Breast epithelium (tissue), 4 donors: ENCODE results near the gene PRKG1. TPM values are rescaled to one million over a fixed set of nuclear protein-coding genes. Genes with fewer than 3 reads are reported as not detected.
"Not testable (repeated sequence)": the region's sequence is repeated elsewhere in the genome, so short reads cannot be mapped to it uniquely, and the experiment has no call there.

Source experiments
- DNase-seq, 2 donors: peaks; one replicate each; pipeline ENCODE4 v3.0.0-alpha.2; 2019; ENCODE audit warnings: low spot score in 2 of 2
- H3K27ac ChIP-seq, 2 donors: fragments of 200-600 bp; sonication (generic) in 1 of 2; one replicate each; pipeline ENCODE4 v1.5.1; 2016 to 2019; ENCODE audit warnings: mild to moderate bottlenecking in 1 of 2
- H3K27me3 ChIP-seq, 2 donors: fragments of 200-600 bp; sonication (generic) in 1 of 2; one replicate each; pipeline versions ENCODE4 v1.5.1 to v1.6.0; 2017 to 2019; ENCODE audit warnings: control low read depth in 1 of 2, mild to moderate bottlenecking in 1 of 2
- H3K36me3 ChIP-seq: fragments of 200-600 bp; one replicate; pipeline ENCODE4 v1.5.1; 2019
- H3K4me1 ChIP-seq, 2 donors: fragments of 200-600 bp; sonication (generic); one replicate each; pipeline ENCODE4 v1.5.1; 2016 to 2019; ENCODE audit warnings: control low read depth in 1 of 2
- H3K4me3 ChIP-seq, 3 donors: fragments of 200-600 bp; sonication (generic); 1 replicate in 2 of 3; 2 replicates in 1 of 3; pipeline ENCODE4 v1.5.1; 2016 to 2019; ENCODE audit warnings: mild to moderate bottlenecking in 3 of 3, moderate library complexity in 2 of 3
- H3K9me3 ChIP-seq, 2 donors: fragments of 200-600 bp; sonication (generic) in 1 of 2; one replicate each; pipeline ENCODE4 v1.5.1; 2016 to 2019; ENCODE audit warnings: control low read depth in 1 of 2
- CTCF ChIP-seq, 3 donors: fragments of 450-650 bp; IDR thresholded peaks; one replicate each; pipeline ENCODE4 v1.5.1; 2016 to 2017; ENCODE audit warnings: antibody characterized with exemption in 3 of 3, mild to moderate bottlenecking in 3 of 3, moderate library complexity in 3 of 3
- POLR2A ChIP-seq: fragments of 450-650 bp; IDR thresholded peaks from one replicate; pipeline ENCODE4 v1.6.1; 2016; ENCODE audit warnings: antibody characterized with exemption, mild to moderate bottlenecking, moderate library complexity
- POLR2AphosphoS5 ChIP-seq, 3 donors: sonication (generic); formaldehyde crosslinking; IDR thresholded peaks; one replicate each; pipeline ENCODE4 v1.6.1; 2017; ENCODE audit warnings: antibody characterized with exemption in 3 of 3
- intact Hi-C: fragments of 100-400 bp; cut with DNase I; formaldehyde crosslinking; loops from one replicate; pipeline ENCODE4 v1.15.1; 2023; ENCODE audit warnings: low total_unique reads
- total RNA-seq, 3 donors: library from RNA; depleted of rRNA; stranded (reverse); fragments of >200 nt; gene quantifications; one replicate each; pipeline ENCODE4 v1.1.0, GENCODE V29; 2016

The PRKG1 gene
- total RNA-seq, 3 donors from 2014 or later = 10.9 to 36.9 (median 19.7) TPM

DNA sequence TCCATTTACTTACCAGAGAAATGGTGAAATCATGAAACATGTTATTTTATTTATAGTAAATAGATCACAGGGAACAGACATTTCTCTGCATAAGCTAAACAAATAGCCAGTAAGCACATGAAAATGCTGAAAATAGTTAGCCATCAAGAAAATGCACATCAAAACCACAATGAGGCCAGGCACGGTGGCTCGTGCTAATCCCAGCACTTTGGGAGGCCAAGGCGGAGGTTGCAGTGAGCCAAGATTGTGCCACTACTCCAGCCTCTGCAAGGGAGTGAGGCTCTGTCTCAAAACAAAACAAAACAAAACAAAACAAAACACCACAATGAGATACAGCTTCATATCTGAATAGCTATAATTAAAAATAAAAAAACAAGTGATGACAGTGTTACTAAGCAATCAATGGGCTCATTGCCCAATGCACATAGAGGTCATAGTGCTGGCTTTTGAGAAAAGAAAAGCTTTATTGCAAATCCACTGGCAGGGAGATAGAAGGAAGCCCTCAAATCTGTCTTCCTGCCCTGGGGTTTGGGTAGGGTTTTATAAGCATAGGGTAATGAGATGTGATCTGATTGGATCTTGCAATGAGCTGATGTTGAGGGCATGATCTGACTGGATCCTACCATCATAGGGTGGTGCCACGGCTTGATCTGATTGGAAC lies 608.9 kb downstream of the PRKG1 start:
- Histone ChIP-seq H3K27me3 (no peaks in the 10 kb centered on the region), H3K4me1 (no peaks in the 10 kb centered on the region), H3K27ac (no peak overlapping the region), H3K9me3 (no peaks in the 10 kb centered on the region), H3K4me3 (no peak overlapping the region), H3K36me3 (no peaks in the 10 kb centered on the region)
- no peak for DNase-seq
- intact Hi-C loops = no loop called here
- peak in 1 of 3 donors; percentile 53 for TF ChIP-seq POLR2AphosphoS5 (IDR thresholded peaks at IDR 0.05)
- no peak for TF ChIP-seq CTCF (IDR thresholded peaks at IDR 0.05)

DNA sequence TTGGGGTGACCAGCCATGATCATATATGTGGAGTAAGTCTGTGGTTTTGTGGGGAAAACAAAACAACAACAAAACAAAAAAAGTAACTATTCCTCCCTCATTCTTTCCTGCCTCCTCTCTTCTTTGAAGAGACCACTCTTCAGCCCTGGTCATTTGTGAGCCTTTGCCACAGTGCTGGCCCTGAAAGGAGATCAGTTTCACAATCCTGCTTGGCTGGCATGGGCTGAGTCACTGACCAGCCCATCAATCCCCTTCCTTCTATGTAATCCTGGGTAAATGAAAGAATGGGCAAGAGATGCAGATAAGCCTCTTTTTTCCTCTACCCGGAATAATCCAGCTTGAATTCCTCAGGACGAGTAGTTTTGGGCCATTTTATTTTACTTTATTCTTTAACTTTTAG lies 611.5 kb downstream of the PRKG1 start:
- DNase-seq = no peak
- no peaks in the 10 kb centered on the region for H3K9me3 ChIP-seq
- no peak for TF ChIP-seq POLR2AphosphoS5 (IDR thresholded peaks at IDR 0.05)
- H3K4me3 ChIP-seq = no peak overlapping the region
- no peaks in the 10 kb centered on the region for H3K4me1 ChIP-seq
- no peaks in the 10 kb centered on the region for H3K36me3 ChIP-seq
- intact Hi-C loops = no loop called here
- no peaks in the 10 kb centered on the region for H3K27me3 ChIP-seq
- no peak overlapping the region for H3K27ac ChIP-seq

GRCh38 chr10:51687296-51687695 lies 613.0 kb downstream of the PRKG1 start:
- no peak overlapping the region for H3K27ac ChIP-seq
- no peaks in the 10 kb centered on the region for H3K9me3 ChIP-seq
- intact Hi-C loops = no loop called here
- H3K27me3 ChIP-seq = no peaks in the 10 kb centered on the region
- no peak for DNase-seq
- H3K4me3 ChIP-seq = no peak overlapping the region
- H3K36me3 ChIP-seq = no peaks in the 10 kb centered on the region
- no peak for TF ChIP-seq CTCF (IDR thresholded peaks at IDR 0.05)
- TF ChIP-seq POLR2AphosphoS5 (IDR thresholded peaks at IDR 0.05) = no peak
- no peak for TF ChIP-seq POLR2A
- H3K4me1 ChIP-seq = no peaks in the 10 kb centered on the region

DNA sequence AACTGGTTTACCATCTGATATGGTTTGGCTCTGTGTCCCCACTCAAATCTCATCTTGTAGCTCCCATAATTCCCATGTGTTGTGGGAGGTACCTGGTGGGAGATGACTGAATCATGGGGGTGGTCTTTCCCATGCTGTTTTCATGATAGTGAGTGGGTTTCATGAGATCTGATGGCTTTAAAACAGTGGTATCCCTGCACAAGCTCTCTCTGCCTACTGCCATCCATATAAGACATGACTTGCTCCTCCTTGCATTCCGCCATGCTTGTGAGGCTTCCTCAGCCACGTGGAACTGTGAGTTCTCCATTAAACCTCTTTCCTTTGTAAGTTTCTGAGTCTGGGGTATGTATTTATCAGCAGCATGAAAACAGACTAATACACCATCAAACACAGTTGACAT lies 614.5 kb downstream of the PRKG1 start:
- H3K4me1 ChIP-seq, H3K4me3 ChIP-seq, DNase-seq, H3K27ac ChIP-seq, H3K9me3 ChIP-seq, H3K36me3 ChIP-seq, H3K27me3 ChIP-seq, intact Hi-C loops: not testable (repeated sequence)

- no peaks in the 10 kb centered on the region for H3K36me3 ChIP-seq
- TF ChIP-seq POLR2A = no peak
- no peak for TF ChIP-seq POLR2AphosphoS5 (IDR thresholded peaks at IDR 0.05)
- TF ChIP-seq CTCF (IDR thresholded peaks at IDR 0.05) = no peak
- no peak overlapping the region for H3K4me3 ChIP-seq
- DNase-seq = no peak
- no peaks in the 10 kb centered on the region for H3K27me3 ChIP-seq
- H3K4me1 ChIP-seq = no peaks in the 10 kb centered on the region
- intact Hi-C loops = no loop called here
- H3K27ac ChIP-seq = no peak overlapping the region
- no peaks in the 10 kb centered on the region for H3K9me3 ChIP-seq
These were observed 615.2 kb downstream of the PRKG1 start for GRCh38 chr10:51689536-51689935.

GRCh38 chr10:51691135-51691534 lies 616.8 kb downstream of the PRKG1 start:
- TF ChIP-seq POLR2A (no peak), POLR2AphosphoS5 (IDR thresholded peaks at IDR 0.05) (no peak)
- intact Hi-C loops = no loop called here
- H3K27ac ChIP-seq = no peak overlapping the region
- no peak overlapping the region for H3K4me3 ChIP-seq
- no peaks in the 10 kb centered on the region for H3K9me3 ChIP-seq
- H3K27me3 ChIP-seq = no peaks in the 10 kb centered on the region
- peaks cover 0 to 5% of the 10 kb centered on the region in 2 donors for H3K4me1 ChIP-seq
- H3K36me3 ChIP-seq = no peaks in the 10 kb centered on the region
- no peak for DNase-seq
